Muscle of arm (tissue), 14 donors: ENCODE results near the gene C20orf141. TPM values are rescaled to one million over a fixed set of nuclear protein-coding genes. Genes with fewer than 3 reads are reported as not detected.
"Not testable (repeated sequence)": the region's sequence is repeated elsewhere in the genome, so short reads cannot be mapped to it uniquely, and the experiment has no call there.

ENCODE experiments used
- DNase-seq: peaks from one replicate; pipeline ENCODE4 v3.0.0-alpha.2; 2013
- long read RNA-seq, 11 donors: transcript quantifications; one replicate each; lab custom pipeline, GENCODE V29; 2026
- polyA plus RNA-seq, 12 donors: library from polyadenylated mRNA; unstranded; fragments of 120-200 nt; gene quantifications; one replicate each; pipeline ENCODE4 v1.2.1, GENCODE V29; 2013; ENCODE audit not compliant: insufficient read length in 12 of 12

The C20orf141 gene
- not detected for polyA plus RNA-seq
- long read RNA-seq, donor 1: 0 reads
- long read RNA-seq, donor 2: 0 reads
- long read RNA-seq, donor 3: 0 reads
- long read RNA-seq, donor 4: 0 reads
- long read RNA-seq, donor 5: 0 reads
- long read RNA-seq, donor 6: 0 reads
- long read RNA-seq, donor 7: 0 reads
- long read RNA-seq, donor 8: 0 reads
- long read RNA-seq, donor 9: 0 reads
- long read RNA-seq, donor 10: 0 reads
- long read RNA-seq, donor 11: 0 reads

GRCh38 chr20:2814587-2815051, at the start of gene C20orf141:
Gene C20orf141, plus strand, starts transcription at chr20:2814987. Its CDS starts 198 bp downstream, at chr20:2815185.
- DNase-seq: no peak

- no peak for DNase-seq
Measured at GRCh38 chr20:2767768-2768631, 46.8 kb upstream of the C20orf141 start.

- DNase-seq: no peak
Measured at GRCh38 chr20:2768632-2769015, 46.2 kb upstream of the C20orf141 start.

- not testable (repeated sequence) for DNase-seq
Measured at GRCh38 chr20:2770091-2770490, 44.7 kb upstream of the C20orf141 start.

GRCh38 chr20:2771631-2772080, 43.1 kb upstream of the C20orf141 start:
- DNase-seq: no peak

GRCh38 chr20:2773812-2774211, 41.0 kb upstream of the C20orf141 start:
- DNase-seq: no peak

- DNase-seq: no peak
Measured at GRCh38 chr20:2775139-2775538, 39.6 kb upstream of the C20orf141 start.

GRCh38 chr20:2778602-2779321, 36.0 kb upstream of the C20orf141 start:
- no peak for DNase-seq

- DNase-seq: no peak
Measured at GRCh38 chr20:2780948-2781347, 33.8 kb upstream of the C20orf141 start.

- no peak for DNase-seq
Measured at GRCh38 chr20:2783908-2784566, 30.8 kb upstream of the C20orf141 start.

GRCh38 chr20:2793471-2793870, 21.3 kb upstream of the C20orf141 start:
- DNase-seq: no peak

GRCh38 chr20:2794202-2794748, 20.5 kb upstream of the C20orf141 start:
- no peak for DNase-seq

GRCh38 chr20:2794866-2795447, 19.8 kb upstream of the C20orf141 start:
- DNase-seq: no peak

GRCh38 chr20:2795451-2795850, 19.3 kb upstream of the C20orf141 start:
- DNase-seq: no peak

GRCh38 chr20:2796011-2796660, 18.7 kb upstream of the C20orf141 start:
- no peak for DNase-seq

GRCh38 chr20:2797136-2797983, 17.4 kb upstream of the C20orf141 start:
- no peak for DNase-seq

GRCh38 chr20:2798095-2798805, 16.5 kb upstream of the C20orf141 start:
- no peak for DNase-seq

- DNase-seq: no peak
Measured at GRCh38 chr20:2798814-2799213, 16.0 kb upstream of the C20orf141 start.

GRCh38 chr20:2799271-2799670, 15.5 kb upstream of the C20orf141 start:
- DNase-seq: no peak
